22Rv1 (cell line): Measurements from ENCODE around the gene E2F2.

Experiments
- CTCF ChIP-seq: fragments of 450-650 bp; IDR thresholded peaks from 2 replicates; pipeline ENCODE4 v1.5.1; 2017; ENCODE audit warnings: mild to moderate bottlenecking
- ZFX ChIP-seq: fragments of 450-650 bp; IDR thresholded peaks from 2 replicates; pipeline ENCODE4 v1.6.1; 2017; ENCODE audit warnings: antibody characterized with exemption, borderline replicate concordance

- TF ChIP-seq CTCF (no peak), ZFX (no peak)
Observed at GRCh38 chr1:23471473-23472075, 59.5 kb downstream of the E2F2 start.
